Measurements from ENCODE around the gene NEURL1. TPM values are rescaled to one million over a fixed set of nuclear protein-coding genes. Genes with fewer than 3 reads are reported as not detected.

Gene NEURL1
- total and polyA plus RNA-seq, 2 donors (not counting 3 experiments of a cell fraction or from before 2014, with no cell fraction given), result 0.06 to 0.22 TPM

DNA sequence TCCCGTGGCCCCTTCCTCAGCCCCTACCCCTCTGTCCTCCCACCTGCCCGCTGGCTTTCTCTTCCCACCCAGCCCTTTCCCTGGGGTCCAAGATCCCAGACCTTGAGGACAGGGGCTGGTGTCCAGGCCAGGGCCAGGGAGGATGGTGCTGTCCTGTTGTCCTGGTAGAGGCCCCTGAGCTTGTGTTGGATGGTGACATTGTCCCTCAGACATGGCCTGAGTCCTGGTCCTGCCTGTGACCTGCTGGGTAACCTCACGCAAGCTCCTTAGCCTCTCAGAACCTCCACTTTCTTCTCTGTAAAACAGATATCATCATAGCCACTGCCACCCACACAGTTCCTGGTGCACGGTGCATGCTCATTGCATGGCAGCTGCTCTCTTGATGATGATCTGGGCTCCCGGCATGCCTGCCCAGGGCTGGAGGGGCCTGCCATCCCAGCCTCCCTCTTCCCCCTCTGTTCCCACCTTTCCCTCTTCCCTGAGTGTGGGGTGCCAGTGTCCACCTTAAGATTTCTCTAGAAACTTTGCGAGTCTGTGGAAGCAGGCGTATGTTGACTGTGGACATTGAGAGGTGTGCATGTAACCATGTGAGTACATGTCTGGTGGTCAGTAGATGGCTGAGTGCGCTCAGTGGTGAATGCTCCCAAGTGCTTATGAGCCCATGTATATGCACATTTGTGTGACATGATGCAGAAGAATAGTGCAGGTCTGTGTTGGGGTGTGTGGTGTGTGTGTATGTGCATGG is 60.4 kb downstream of the NEURL1 start:
- Histone ChIP-seq H4K20me1 (replicated peaks; ENCODE audit: control insufficient read depth, extremely low read depth, insufficient read depth, low read length) (no peaks in the 10 kb centered on the region), H2AFZ (ENCODE audit: low read depth, low read length) (no peak overlapping the region), H3K4me1 (ENCODE audit: control insufficient read depth, extremely low read depth, insufficient read depth, low read length) (no peaks in the 10 kb centered on the region), H3K36me3 (ENCODE audit: control insufficient read depth in 2 of 2, extremely low read depth in 1 of 2, insufficient read depth in 2 of 2, low read length in 2 of 2) (no peaks in the 10 kb centered on the region), H3K9ac (replicated peaks; ENCODE audit: extremely low read depth, insufficient read depth, low read length) (no peak overlapping the region), H3K27ac (ENCODE audit: insufficient read depth, low read depth, low read length) (no peak overlapping the region), H3K4me2 (ENCODE audit: insufficient read depth, low read length) (no peak overlapping the region), H3K27me3 (ENCODE audit: control insufficient read depth in 2 of 2, insufficient read depth in 2 of 2, low read length in 2 of 2) (peaks cover 19 to 25% of the 10 kb centered on the region in 2 experiments), H3K79me2 (ENCODE audit: control insufficient read depth, insufficient read depth, low read length) (no peaks in the 10 kb centered on the region), H3K9me1 (replicated peaks; ENCODE audit: control insufficient read depth, extremely low read depth, insufficient read depth, low read length) (no peaks in the 10 kb centered on the region), H3K9me3 (replicated peaks; ENCODE audit: control insufficient read depth, insufficient read depth, low read length) (no peaks in the 10 kb centered on the region), H3K4me3 (replicated peaks in 1 of 3; ENCODE audit: insufficient read depth in 1 of 3, low read depth in 1 of 3, low read length in 3 of 3) (no peak overlapping the region)
- BruUV-seq (replicated peaks), result no TSS peak
- no peak for FAIRE-seq
- DNase-seq (ENCODE audit: low read depth, low spot score), result no peak
- TF ChIP-seq EZH2 (IDR thresholded peaks at IDR 0.05; ENCODE audit: borderline replicate concordance, low read depth, low read length, severe bottlenecking), result no peak
- no peak for TF ChIP-seq FOS (IDR thresholded peaks at IDR 0.05; ENCODE audit: borderline replicate concordance, insufficient read depth, low read length)
- no peak for TF ChIP-seq POLR2AphosphoS5 (IDR thresholded peaks at IDR 0.05; ENCODE audit: insufficient read depth, low read depth, low read length)
- TF ChIP-seq POLR2A (IDR thresholded peaks at IDR 0.05; ENCODE audit: low read depth, low read length), result no peak
- no peak for TF ChIP-seq MYC (IDR thresholded peaks at IDR 0.05; ENCODE audit: low read depth, low read length)
- no peak for TF ChIP-seq GATA2 (IDR thresholded peaks at IDR 0.05; ENCODE audit: insufficient read depth, insufficient read length, low read depth, low read length)
- TF ChIP-seq MAX (IDR thresholded peaks at IDR 0.05; ENCODE audit: insufficient read depth, insufficient read length), result no peak
- TF ChIP-seq JUN (IDR thresholded peaks at IDR 0.05; ENCODE audit: borderline replicate concordance, insufficient read depth, insufficient read length, low read depth), result no peak
- CTCF ChIA-PET, result interaction anchor here (0.9 to 1.9 kb wide), 2 partner anchors 11 to 66 kb away, joined by 3 to 4 read pairs; no protein-coding TSS in a partner anchor
- dilution Hi-C loops (cut with MboI; ENCODE audit: extremely low pct_ligation_motif_present, low sequenced_read_pairs) (no loop called here), intact Hi-C loops (cut with micrococcal nuclease) (no loop called here)
- POLR2A ChIA-PET, result no interaction called here

All from endothelial cell of umbilical vein (primary cell).